Activated T-helper 2 cell treated with anti-CD3 and anti-CD28 coated beads, Interferon-gamma antibody, Interleukin-2, Interleukin-4, amounts not matched to agents 10 μg/mL and 5 μg/mL and 100 μg/mL, durations not matched to agents 14 hours and 24 hours and 36 hours (primary cell): ENCODE data around the gene NDUFA13. TPM values are rescaled to one million over a fixed set of nuclear protein-coding genes. Genes with fewer than 3 reads are reported as not detected.

Experiments
- DNase-seq: peaks from one replicate; pipeline ENCODE4 v3.0.0; 2021; ENCODE audit warnings: low spot score
- H3K27ac Mint-ChIP-seq: one replicate; pipeline ENCODE4 v1.8.0; 2021; ENCODE audit warnings: mixed read lengths
- H3K27me3 Mint-ChIP-seq: one replicate; pipeline ENCODE4 v1.8.0; 2021; ENCODE audit warnings: low read depth, mixed read lengths
- H3K36me3 Mint-ChIP-seq: one replicate; pipeline ENCODE4 v1.8.0; 2021; ENCODE audit warnings: low read depth, mixed read lengths
- H3K4me1 Mint-ChIP-seq: one replicate; pipeline ENCODE4 v1.8.0; 2021; ENCODE audit warnings: low read depth, mixed read lengths
- H3K4me3 Mint-ChIP-seq: one replicate; pipeline ENCODE4 v1.8.0; 2021; ENCODE audit warnings: low read depth, mild to moderate bottlenecking, moderate library complexity, mixed read lengths
- H3K9me3 Mint-ChIP-seq: one replicate; pipeline ENCODE4 v1.8.0; 2021; ENCODE audit warnings: mixed read lengths
- intact Hi-C: fragments of 100-400 bp; cut with micrococcal nuclease; formaldehyde crosslinking; loops from one replicate; pipeline ENCODE4 v1.15.1; 2023
- total RNA-seq: library from RNA; stranded (reverse); gene quantifications from 2 replicates; pipeline ENCODE4 v1.2.3, GENCODE V29; 2022

NDUFA13 gene
- total RNA-seq, 1 donor from 2014 or later = 393 TPM

GRCh38 chr19:19485161-19485997, 30.6 kb upstream of the NDUFA13 start:
- H3K4me1 Mint-ChIP-seq = peaks cover 38% of the 10 kb centered on the region
- no peaks in the 10 kb centered on the region for H3K9me3 Mint-ChIP-seq
- intact Hi-C loops = loop anchor here (5.0 kb wide), 1 partner anchor 38 kb away; no protein-coding TSS in a partner anchor
- no peak for DNase-seq
- H3K27ac Mint-ChIP-seq = no peak overlapping the region
- H3K4me3 Mint-ChIP-seq = no peak overlapping the region
- H3K36me3 Mint-ChIP-seq = peaks cover 11% of the 10 kb centered on the region
- H3K27me3 Mint-ChIP-seq = no peaks in the 10 kb centered on the region

GRCh38 chr19:19485998-19486290, 30.1 kb upstream of the NDUFA13 start:
- intact Hi-C loops = loop anchor here (5.0 kb wide), 1 partner anchor 39 kb away; no protein-coding TSS in a partner anchor
- Mint-ChIP-seq H3K9me3 (no peaks in the 10 kb centered on the region), H3K36me3 (peaks cover 13% of the 10 kb centered on the region), H3K27me3 (no peaks in the 10 kb centered on the region), H3K4me1 (peaks cover 38% of the 10 kb centered on the region), H3K4me3 (no peak overlapping the region), H3K27ac (no peak overlapping the region)
- DNase-seq = no peak

DNA sequence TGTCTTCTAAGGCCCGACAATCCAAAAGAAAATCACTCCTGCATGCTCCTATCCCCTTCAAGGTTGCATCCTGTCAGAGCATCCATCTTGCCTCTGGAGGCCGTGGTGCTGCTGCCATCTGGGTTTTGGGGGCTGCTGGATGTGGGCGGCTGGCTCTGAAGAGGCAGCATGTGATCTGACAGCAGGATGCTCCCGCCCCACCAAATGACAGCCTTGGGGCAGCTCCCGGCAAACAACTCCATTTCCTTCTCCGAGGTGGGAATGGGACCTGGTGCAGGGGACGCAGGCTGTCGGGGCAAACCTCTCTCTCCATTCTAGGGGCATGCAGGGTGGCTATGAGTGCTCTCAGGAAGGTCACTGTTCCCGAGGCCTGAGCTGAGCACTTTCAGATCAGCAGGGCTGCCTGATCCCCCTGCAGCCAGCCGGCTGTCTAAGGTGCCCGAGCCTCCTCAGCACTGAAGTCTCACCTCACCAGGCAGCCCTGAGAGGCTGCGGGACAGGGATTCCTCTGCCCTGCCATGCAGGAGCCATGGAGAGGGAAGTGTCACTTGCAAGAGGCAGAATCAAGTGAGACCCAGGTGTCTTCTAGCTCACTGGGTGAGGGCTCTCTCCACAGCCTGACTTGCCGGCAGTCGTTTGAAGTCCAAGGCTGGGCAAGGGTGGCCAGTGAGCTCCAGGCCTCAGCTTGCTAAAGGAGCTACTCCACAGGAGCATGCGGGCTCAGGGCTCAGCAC, 29.5 kb upstream of the NDUFA13 start:
- intact Hi-C loops = loop anchor here (5.0 kb wide), 1 partner anchor 39 kb away; no protein-coding TSS in a partner anchor
- no peak for DNase-seq
- Mint-ChIP-seq H3K27ac (peak overlapping the region; percentile 42), H3K4me1 (peaks cover 36% of the 10 kb centered on the region), H3K9me3 (no peaks in the 10 kb centered on the region), H3K27me3 (no peaks in the 10 kb centered on the region), H3K4me3 (no peak overlapping the region), H3K36me3 (peaks cover 15% of the 10 kb centered on the region)

GRCh38 chr19:19487077-19487949, 28.7 kb upstream of the NDUFA13 start:
- intact Hi-C loops = loop anchor here (5.0 kb wide), 1 partner anchor 40 kb away; no protein-coding TSS in a partner anchor
- Mint-ChIP-seq H3K9me3 (no peaks in the 10 kb centered on the region), H3K4me3 (no peak overlapping the region), H3K36me3 (peaks cover 16% of the 10 kb centered on the region), H3K27me3 (no peaks in the 10 kb centered on the region), H3K27ac (peak overlapping the region; percentile 98), H3K4me1 (peaks cover 36% of the 10 kb centered on the region)
- no peak for DNase-seq

DNA sequence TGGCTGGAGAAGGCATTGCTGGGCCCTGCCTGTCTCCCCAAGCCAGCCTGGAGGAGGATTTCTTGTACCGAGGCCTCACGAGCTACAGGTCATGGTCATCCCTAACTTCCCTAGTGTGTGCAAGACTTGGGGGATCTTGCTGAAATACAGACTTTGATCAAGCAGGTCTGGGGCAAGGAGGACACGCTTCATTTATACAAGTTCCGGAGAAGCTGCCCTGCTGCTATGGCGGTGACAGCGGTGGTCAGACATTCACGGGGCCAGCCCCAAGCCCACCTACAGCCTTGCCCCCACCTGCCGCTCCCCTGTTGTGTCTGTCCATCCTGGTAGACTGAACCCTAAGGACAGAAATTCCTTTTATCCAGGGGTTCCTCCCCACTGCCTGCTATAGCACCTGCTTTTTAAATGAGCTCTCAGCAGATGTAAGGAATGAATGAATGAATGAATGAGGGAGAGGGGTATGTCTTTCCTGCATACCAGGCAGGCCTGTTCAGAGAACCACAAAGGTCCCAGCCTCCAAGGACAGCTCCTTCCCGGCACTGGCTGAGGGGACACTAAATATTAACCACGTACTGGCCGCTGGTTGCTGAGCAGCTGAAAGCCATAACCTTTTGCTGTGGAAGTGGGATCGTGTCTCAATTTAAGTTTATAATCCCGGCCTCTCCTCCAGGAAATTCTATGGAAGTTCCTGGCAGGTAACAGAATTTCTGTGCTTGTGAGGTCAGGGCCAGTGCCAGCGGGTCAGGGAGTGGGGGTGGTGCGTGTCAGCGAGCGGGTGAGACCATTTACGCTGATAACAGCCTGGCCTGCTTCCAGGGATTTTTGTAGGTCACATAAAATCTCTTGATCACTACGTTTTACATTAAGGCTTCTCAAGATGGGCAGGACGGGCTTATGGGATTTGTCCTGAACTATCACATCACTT, 27.8 kb upstream of the NDUFA13 start:
- Mint-ChIP-seq H3K36me3 (peaks cover 17% of the 10 kb centered on the region), H3K4me3 (no peak overlapping the region), H3K9me3 (no peaks in the 10 kb centered on the region), H3K4me1 (peaks cover 36% of the 10 kb centered on the region), H3K27me3 (no peaks in the 10 kb centered on the region), H3K27ac (peak overlapping the region; percentile 98)
- DNase-seq = no peak
- intact Hi-C loops = loop anchor here (5.0 kb wide), 1 partner anchor 41 kb away; no protein-coding TSS in a partner anchor

DNA sequence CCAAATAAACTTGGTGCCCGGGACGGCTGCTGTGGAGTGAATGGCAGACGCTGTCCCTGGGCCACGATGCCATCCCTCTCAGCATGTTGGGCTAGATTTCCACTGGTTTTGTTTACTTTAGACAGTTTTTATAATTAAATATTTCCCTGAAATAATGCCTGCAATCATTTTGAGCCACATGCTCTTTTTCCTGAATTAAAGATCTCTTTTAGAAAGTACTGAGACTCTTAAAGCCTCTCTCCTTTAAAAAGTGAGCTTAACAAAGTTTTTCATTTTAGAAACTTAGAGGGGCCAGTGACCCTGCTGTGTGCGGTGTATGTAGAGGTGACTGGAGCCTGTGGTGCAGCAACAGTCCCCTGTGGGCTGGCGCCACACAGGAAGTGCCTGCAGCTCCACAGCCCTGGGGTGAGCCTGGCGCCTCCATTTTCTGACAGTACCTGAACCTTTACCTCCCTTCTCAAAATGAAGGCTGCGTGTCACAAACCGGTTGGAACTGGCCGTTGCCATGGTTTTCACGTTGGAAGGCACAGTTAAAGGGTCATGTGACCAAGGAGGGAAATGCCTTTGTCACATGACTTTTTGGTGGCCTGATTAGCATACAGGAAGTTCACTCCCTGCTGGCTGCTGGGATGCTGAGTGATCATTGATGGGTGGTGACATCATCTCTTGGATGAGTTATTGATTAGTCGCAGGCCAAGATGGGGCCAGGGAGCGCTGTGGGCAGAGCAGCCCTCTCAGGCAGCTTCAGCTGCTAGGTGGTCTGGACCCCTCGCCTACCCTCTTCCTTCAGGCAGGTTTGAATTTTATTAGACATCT, 26.9 kb upstream of the NDUFA13 start:
- peak; percentile 93 for DNase-seq
- H3K27ac Mint-ChIP-seq = peak overlapping the region; percentile 98
- H3K36me3 Mint-ChIP-seq = peaks cover 20% of the 10 kb centered on the region
- peaks cover 36% of the 10 kb centered on the region for H3K4me1 Mint-ChIP-seq
- no peaks in the 10 kb centered on the region for H3K27me3 Mint-ChIP-seq
- H3K9me3 Mint-ChIP-seq = no peaks in the 10 kb centered on the region
- intact Hi-C loops = loop anchor here (1.0 to 5.0 kb wide), 3 partner anchors 30 to 82 kb away; no protein-coding TSS in a partner anchor
- H3K4me3 Mint-ChIP-seq = peak overlapping the region; percentile 53

DNA sequence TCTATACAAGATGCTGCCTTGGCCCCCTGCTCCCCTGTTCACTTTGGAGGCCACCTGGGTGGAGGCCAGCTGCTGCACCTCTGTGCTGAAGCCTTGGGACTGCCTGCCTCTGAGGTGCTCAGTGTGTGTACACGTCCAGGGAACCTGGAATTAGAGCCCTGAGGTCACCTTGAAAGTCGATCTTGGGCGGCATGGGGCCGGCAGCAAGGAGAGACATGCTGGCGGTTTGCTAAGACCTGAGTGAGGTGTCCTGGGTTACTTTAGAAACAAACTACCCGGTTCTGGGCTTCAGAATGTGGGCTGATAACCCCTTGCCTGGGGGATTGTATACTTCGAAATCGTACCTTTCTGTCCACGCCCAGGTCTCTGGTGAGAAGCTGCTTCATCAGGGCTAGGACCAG, 26.2 kb upstream of the NDUFA13 start:
- DNase-seq = no peak
- H3K9me3 Mint-ChIP-seq = no peaks in the 10 kb centered on the region
- H3K4me3 Mint-ChIP-seq = peak overlapping the region; percentile 13
- no peaks in the 10 kb centered on the region for H3K27me3 Mint-ChIP-seq
- H3K4me1 Mint-ChIP-seq = peaks cover 36% of the 10 kb centered on the region
- H3K27ac Mint-ChIP-seq = peak overlapping the region; percentile 98
- H3K36me3 Mint-ChIP-seq = peaks cover 26% of the 10 kb centered on the region
- intact Hi-C loops = loop anchor here (1.0 to 5.0 kb wide), 4 partner anchors 31 to 124 kb away; no protein-coding TSS in a partner anchor

GRCh38 chr19:19490214-19490968, 25.6 kb upstream of the NDUFA13 start:
- intact Hi-C loops = loop anchor here (1.0 kb wide), 1 partner anchor 124 kb away; no protein-coding TSS in a partner anchor
- DNase-seq = peak; percentile 73
- Mint-ChIP-seq H3K4me1 (peaks cover 35% of the 10 kb centered on the region), H3K27me3 (no peaks in the 10 kb centered on the region), H3K27ac (peak overlapping the region; percentile 98), H3K4me3 (peak overlapping the region; percentile 13), H3K9me3 (no peaks in the 10 kb centered on the region), H3K36me3 (peaks cover 29% of the 10 kb centered on the region)

GRCh38 chr19:19491321-19492025, 24.6 kb upstream of the NDUFA13 start:
- Mint-ChIP-seq H3K36me3 (peaks cover 39% of the 10 kb centered on the region), H3K4me1 (peaks cover 34% of the 10 kb centered on the region), H3K27me3 (no peaks in the 10 kb centered on the region), H3K27ac (no peak overlapping the region), H3K4me3 (no peak overlapping the region), H3K9me3 (no peaks in the 10 kb centered on the region)
- DNase-seq = no peak
- intact Hi-C loops = no loop called here

GRCh38 chr19:19492026-19492610, 23.9 kb upstream of the NDUFA13 start:
- Mint-ChIP-seq H3K4me3 (no peak overlapping the region), H3K4me1 (peaks cover 34% of the 10 kb centered on the region), H3K27ac (no peak overlapping the region), H3K9me3 (no peaks in the 10 kb centered on the region), H3K36me3 (peaks cover 45% of the 10 kb centered on the region), H3K27me3 (no peaks in the 10 kb centered on the region)
- DNase-seq = no peak
- intact Hi-C loops = no loop called here
